Mesendoderm (in vitro differentiated cells): ENCODE data around the gene DAPK1.

Source experiments
- DNase-seq: peaks from one replicate; pipeline ENCODE4 v3.0.0; 2013
- H2AK5ac ChIP-seq: 2 replicates; pipeline ENCODE4 v1.6.1; 2013; ENCODE audit warnings: low read length, inconsistent platforms
- H2BK120ac ChIP-seq: 2 replicates; pipeline ENCODE4 v1.6.1; 2013; ENCODE audit warnings: low read depth, mild to moderate bottlenecking, low read length, moderate library complexity, mixed read lengths
- H2BK15ac ChIP-seq: replicated peaks from 2 replicates; pipeline ENCODE4 v1.6.1; 2013; ENCODE audit warnings: low read depth, mild to moderate bottlenecking, moderate library complexity
- H2BK5ac ChIP-seq: 2 replicates; pipeline ENCODE4 v1.6.1; 2013; ENCODE audit warnings: low read length, inconsistent platforms
- H3K18ac ChIP-seq: 2 replicates; pipeline ENCODE4 v1.6.1; 2013; ENCODE audit warnings: mild to moderate bottlenecking, low read length, mixed read lengths
- H3K23ac ChIP-seq: one replicate; pipeline ENCODE4 v1.6.1; 2013; ENCODE audit warnings: low read length
- H3K27ac ChIP-seq: 2 replicates; pipeline ENCODE4 v1.5.1; 2013; ENCODE audit warnings: low read depth, mild to moderate bottlenecking, inconsistent platforms, low read length, moderate library complexity
- H3K27me3 ChIP-seq: 2 replicates; pipeline ENCODE4 v1.6.1; 2013; ENCODE audit warnings: low read length, control low read depth, mild to moderate bottlenecking, inconsistent platforms; ENCODE audit not compliant: insufficient read depth, poor library complexity
- H3K36me3 ChIP-seq: 2 replicates; pipeline ENCODE4 v1.6.1; 2013; ENCODE audit warnings: low read length, inconsistent platforms; ENCODE audit not compliant: control insufficient read depth, insufficient read depth
- H3K4ac ChIP-seq: one replicate; pipeline ENCODE4 v1.6.1; 2013; ENCODE audit warnings: low read depth, mild to moderate bottlenecking, low read length, moderate library complexity
- H3K4me1 ChIP-seq: 2 replicates; pipeline ENCODE4 v1.6.1; 2013; ENCODE audit warnings: low read depth, low read length, inconsistent platforms; ENCODE audit not compliant: control insufficient read depth
- H3K4me2 ChIP-seq: 2 replicates; pipeline ENCODE4 v1.6.1; 2013; ENCODE audit warnings: low read length
- H3K4me3 ChIP-seq: 2 replicates; pipeline ENCODE4 v1.5.1; 2013; ENCODE audit warnings: mild to moderate bottlenecking, low read length
- H3K56ac ChIP-seq: one replicate; pipeline ENCODE4 v1.6.1; 2013; ENCODE audit warnings: low read length
- H3K79me1 ChIP-seq: 2 replicates; pipeline ENCODE4 v1.6.1; 2013; ENCODE audit warnings: low read length, inconsistent platforms
- H3K79me2 ChIP-seq: 2 replicates; pipeline ENCODE4 v1.6.1; 2013; ENCODE audit warnings: mild to moderate bottlenecking, low read length; ENCODE audit not compliant: control insufficient read depth, insufficient read depth
- H3K9ac ChIP-seq: 2 replicates; pipeline ENCODE4 v1.6.1; 2013; ENCODE audit warnings: low read length, inconsistent platforms
- H4K5ac ChIP-seq: one replicate; pipeline ENCODE4 v1.6.1; 2013; ENCODE audit warnings: low read length
- H4K8ac ChIP-seq: one replicate; pipeline ENCODE4 v1.6.1; 2013; ENCODE audit warnings: low read depth, mild to moderate bottlenecking, control low read depth, low read length, moderate library complexity
- WGBS: extraction: QIAGEN DNeasy Blood & Tissue Kit; methylation state at CpG from one replicate; pipeline ENCODE4 v1.1.7; 2013; ENCODE audit warnings: low lambda C conversion rate, missing lambda C conversion rate; ENCODE audit not compliant: insufficient coverage; ENCODE audit errors: extremely low coverage; 5-methylcytosine and 5-hydroxymethylcytosine counted together

DAPK1 gene

DNA sequence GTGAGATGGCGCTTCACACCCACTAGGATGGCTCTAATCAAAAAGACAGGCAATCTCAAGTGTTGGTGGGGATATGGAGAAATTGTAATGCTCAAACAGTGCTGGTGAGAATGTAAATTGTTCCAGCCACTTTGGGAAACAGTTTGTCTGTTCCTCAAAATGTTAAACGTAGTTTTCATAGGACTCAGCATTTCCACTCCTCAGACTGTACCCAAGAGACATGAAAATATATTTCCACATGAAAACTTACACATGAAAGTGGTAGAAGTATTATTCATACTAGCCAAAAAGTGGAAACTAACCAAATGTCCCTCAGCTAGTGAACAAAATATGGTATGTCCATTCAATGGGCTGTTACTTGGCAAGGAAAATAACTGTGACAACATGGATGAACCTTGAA lies 120.6 kb downstream of the DAPK1 start:
- Histone ChIP-seq H2BK5ac (no peak overlapping the region), H3K56ac (no peak overlapping the region), H2BK15ac (no peak overlapping the region), H3K79me2 (peaks cover 5% of the 10 kb centered on the region), H3K36me3 (no peaks in the 10 kb centered on the region), H3K23ac (no peak overlapping the region), H3K18ac (no peak overlapping the region), H3K27ac (no peak overlapping the region), H2BK120ac (no peak overlapping the region), H3K9ac (no peak overlapping the region), H3K4me2 (no peak overlapping the region), H2AK5ac (no peak overlapping the region), H3K4me1 (peaks cover 8% of the 10 kb centered on the region), H3K79me1 (peaks cover 27% of the 10 kb centered on the region), H4K5ac (no peak overlapping the region), H3K4ac (no peak overlapping the region), H3K27me3 (no peaks in the 10 kb centered on the region), H4K8ac (no peak overlapping the region), H3K4me3 (no peak overlapping the region)
- no peak for DNase-seq
- WGBS: no CpG with 5 or more reads among the region's 2 CpGs

DNA sequence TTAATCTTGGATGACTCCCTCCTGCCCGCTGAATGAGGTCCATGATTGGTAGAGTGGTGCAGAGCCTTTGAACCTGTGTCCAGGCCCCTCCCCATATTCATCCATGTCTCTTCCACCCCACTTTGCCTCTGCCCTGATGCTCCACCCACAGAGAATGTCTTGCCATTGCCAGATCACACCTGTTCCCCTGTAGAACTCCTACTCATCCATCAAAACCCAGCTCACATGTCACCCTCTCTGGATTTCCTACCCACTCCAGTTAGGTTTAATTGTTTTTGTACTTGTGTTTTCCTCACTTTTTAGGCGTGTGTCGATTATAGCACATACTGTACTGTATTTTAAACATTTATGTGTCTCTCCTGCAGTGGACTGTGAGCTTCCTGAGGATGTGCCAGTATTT lies 121.3 kb downstream of the DAPK1 start:
- H3K4me2 ChIP-seq: no peak overlapping the region
- no peak overlapping the region for H3K18ac ChIP-seq
- H3K27ac ChIP-seq: no peak overlapping the region
- H3K9ac ChIP-seq: no peak overlapping the region
- peaks cover 8% of the 10 kb centered on the region for H3K4me1 ChIP-seq
- no CpG with 5 or more reads among the region's 3 CpGs for WGBS
- no peak overlapping the region for H2BK120ac ChIP-seq
- no peak overlapping the region for H4K5ac ChIP-seq
- H3K4ac ChIP-seq: no peak overlapping the region
- no peak overlapping the region for H2BK5ac ChIP-seq
- no peak overlapping the region for H2AK5ac ChIP-seq
- no peak overlapping the region for H3K23ac ChIP-seq
- H3K56ac ChIP-seq: no peak overlapping the region
- no peaks in the 10 kb centered on the region for H3K36me3 ChIP-seq
- peaks cover 5% of the 10 kb centered on the region for H3K79me2 ChIP-seq
- H4K8ac ChIP-seq: no peak overlapping the region
- H3K79me1 ChIP-seq: peaks cover 28% of the 10 kb centered on the region
- H2BK15ac ChIP-seq: no peak overlapping the region
- no peak overlapping the region for H3K4me3 ChIP-seq
- no peak for DNase-seq
- H3K27me3 ChIP-seq: no peaks in the 10 kb centered on the region

DNA sequence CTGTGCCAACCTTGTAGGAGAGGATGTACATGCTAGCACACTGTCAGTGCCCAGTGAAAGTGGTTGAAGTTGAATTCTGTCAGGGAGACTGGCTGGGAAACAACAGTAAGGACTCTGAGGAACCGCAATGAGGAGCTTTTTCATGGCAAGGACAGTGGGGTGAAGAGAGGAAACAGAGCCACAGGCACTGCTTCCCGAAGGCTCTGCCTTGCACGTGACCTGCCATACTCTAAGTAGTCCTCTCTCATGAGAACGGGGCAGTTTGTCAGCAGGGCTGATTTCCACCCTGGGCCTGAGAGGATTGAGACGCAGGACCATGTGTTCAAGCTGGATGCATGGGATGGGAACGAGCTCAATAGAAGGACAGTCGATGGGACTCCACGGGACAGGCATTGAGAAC lies 121.7 kb downstream of the DAPK1 start:
- Histone ChIP-seq H2BK15ac (no peak overlapping the region), H2BK120ac (no peak overlapping the region), H3K18ac (no peak overlapping the region), H3K56ac (no peak overlapping the region), H3K27me3 (no peaks in the 10 kb centered on the region), H4K8ac (no peak overlapping the region), H2AK5ac (no peak overlapping the region), H3K4me3 (no peak overlapping the region), H3K27ac (no peak overlapping the region), H2BK5ac (no peak overlapping the region), H3K4me1 (peaks cover 8% of the 10 kb centered on the region), H3K4ac (no peak overlapping the region), H3K79me1 (peaks cover 27% of the 10 kb centered on the region), H3K23ac (no peak overlapping the region), H4K5ac (no peak overlapping the region), H3K79me2 (peaks cover 5% of the 10 kb centered on the region), H3K36me3 (no peaks in the 10 kb centered on the region), H3K4me2 (no peak overlapping the region), H3K9ac (no peak overlapping the region)
- DNase-seq: no peak
- no CpG with 5 or more reads among the region's 8 CpGs for WGBS

DNA sequence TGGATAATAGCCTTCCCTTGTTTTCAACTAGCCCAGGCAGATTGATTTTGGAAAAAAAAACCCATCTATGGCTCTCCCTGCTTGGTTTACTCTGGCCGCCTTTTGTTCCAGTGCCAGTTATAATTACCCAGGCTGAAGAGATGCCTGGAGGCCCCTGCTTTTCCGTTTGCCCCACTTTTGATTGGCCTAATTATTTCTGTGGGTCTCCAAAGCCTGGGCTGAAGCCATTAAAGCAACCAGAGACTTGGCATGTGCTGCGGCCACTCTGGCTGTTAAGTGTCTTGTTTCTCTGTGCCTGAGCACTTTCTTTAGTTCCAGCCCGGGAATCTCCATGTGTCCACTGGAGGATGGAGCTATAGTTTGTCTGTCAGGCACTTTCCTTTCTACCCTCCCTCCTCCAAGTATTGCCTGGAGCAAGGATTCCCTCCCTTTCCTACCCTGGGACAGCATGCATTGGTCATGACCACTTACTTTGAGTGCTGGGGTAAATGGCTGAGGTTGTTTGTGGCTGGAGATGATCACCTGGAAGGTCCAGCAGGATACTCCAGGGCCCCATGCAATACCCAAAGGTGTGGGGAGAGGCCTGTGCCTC lies 123.2 kb downstream of the DAPK1 start:
- no CpG with 5 or more reads among the region's 4 CpGs for WGBS
- Histone ChIP-seq H3K79me2 (peaks cover 5% of the 10 kb centered on the region), H4K8ac (no peak overlapping the region), H3K27me3 (no peaks in the 10 kb centered on the region), H3K4me2 (no peak overlapping the region), H2BK5ac (no peak overlapping the region), H3K56ac (no peak overlapping the region), H3K79me1 (peaks cover 26% of the 10 kb centered on the region), H3K27ac (no peak overlapping the region), H3K9ac (no peak overlapping the region), H2BK120ac (no peak overlapping the region), H3K4me3 (no peak overlapping the region), H2BK15ac (no peak overlapping the region), H2AK5ac (no peak overlapping the region), H3K4me1 (peaks cover 8% of the 10 kb centered on the region), H3K36me3 (no peaks in the 10 kb centered on the region), H4K5ac (no peak overlapping the region), H3K23ac (no peak overlapping the region), H3K18ac (no peak overlapping the region), H3K4ac (no peak overlapping the region)
- no peak for DNase-seq

DNA sequence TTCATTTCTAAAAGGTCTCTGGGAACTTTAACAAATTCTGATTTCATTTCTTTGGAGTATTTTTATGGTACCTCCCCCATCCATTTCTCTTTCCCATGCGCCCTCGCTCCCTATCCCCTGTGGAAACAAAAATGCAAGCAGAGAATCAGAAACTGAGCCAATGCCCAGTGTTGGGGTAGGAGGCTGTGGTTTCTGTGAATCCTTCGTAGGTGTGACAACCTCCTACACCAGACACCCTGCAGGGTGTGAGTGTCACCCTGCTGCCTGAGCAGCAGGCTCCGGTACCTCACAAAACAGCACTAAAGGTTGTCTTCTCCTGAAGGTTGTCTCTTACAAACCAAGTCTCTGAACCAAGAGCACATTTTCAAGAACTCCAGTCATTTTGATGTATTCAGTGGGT lies 124.4 kb downstream of the DAPK1 start:
- H4K5ac ChIP-seq: no peak overlapping the region
- peaks cover 8% of the 10 kb centered on the region for H3K4me1 ChIP-seq
- H3K79me1 ChIP-seq: peaks cover 21% of the 10 kb centered on the region
- DNase-seq: no peak
- no peak overlapping the region for H3K56ac ChIP-seq
- no peak overlapping the region for H3K18ac ChIP-seq
- WGBS: no CpG with 5 or more reads among the region's 4 CpGs
- no peak overlapping the region for H2BK5ac ChIP-seq
- no peak overlapping the region for H2BK15ac ChIP-seq
- no peak overlapping the region for H3K4me3 ChIP-seq
- H3K27me3 ChIP-seq: no peaks in the 10 kb centered on the region
- no peak overlapping the region for H3K9ac ChIP-seq
- H3K4ac ChIP-seq: no peak overlapping the region
- peaks cover 5% of the 10 kb centered on the region for H3K79me2 ChIP-seq
- H4K8ac ChIP-seq: no peak overlapping the region
- H3K23ac ChIP-seq: no peak overlapping the region
- H3K27ac ChIP-seq: no peak overlapping the region
- no peak overlapping the region for H3K4me2 ChIP-seq
- no peak overlapping the region for H2AK5ac ChIP-seq
- H2BK120ac ChIP-seq: no peak overlapping the region
- no peaks in the 10 kb centered on the region for H3K36me3 ChIP-seq

DNA sequence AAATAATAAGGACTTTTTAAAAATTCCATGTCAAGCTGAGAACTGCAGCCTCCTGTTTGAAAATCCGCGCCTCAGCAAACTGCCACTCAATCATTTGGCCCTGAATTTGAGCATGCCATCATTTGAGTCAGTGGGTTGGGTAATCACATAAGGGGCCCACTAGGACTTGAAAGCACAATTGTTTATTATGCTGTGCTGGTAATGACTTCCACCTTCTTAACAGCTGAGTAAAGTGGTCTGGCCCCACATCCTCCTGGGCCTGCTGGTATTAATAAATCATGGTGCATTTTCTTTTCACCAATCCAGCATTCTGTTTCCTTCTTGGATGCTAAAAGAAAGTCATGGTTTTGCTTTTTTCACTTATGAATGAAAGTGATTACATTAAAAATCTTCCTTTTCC lies 125.3 kb downstream of the DAPK1 start:
- Histone ChIP-seq H3K79me2 (peaks cover 5% of the 10 kb centered on the region), H4K5ac (no peak overlapping the region), H3K36me3 (no peaks in the 10 kb centered on the region), H2BK15ac (no peak overlapping the region), H3K4me2 (no peak overlapping the region), H3K4ac (no peak overlapping the region), H4K8ac (no peak overlapping the region), H3K79me1 (peaks cover 19% of the 10 kb centered on the region), H3K56ac (no peak overlapping the region), H2BK120ac (no peak overlapping the region), H3K9ac (no peak overlapping the region), H3K4me1 (peaks cover 8% of the 10 kb centered on the region), H3K23ac (no peak overlapping the region), H2AK5ac (no peak overlapping the region), H2BK5ac (no peak overlapping the region), H3K4me3 (no peak overlapping the region), H3K18ac (no peak overlapping the region), H3K27ac (no peak overlapping the region), H3K27me3 (no peaks in the 10 kb centered on the region)
- DNase-seq: no peak
- no CpG with 5 or more reads among the region's 2 CpGs for WGBS
